Measurements from ENCODE around the gene MRPS34.
A peak's percentile ranks its signal among the peaks of the same experiment; 100 is the strongest.

Gene MRPS34

DNA sequence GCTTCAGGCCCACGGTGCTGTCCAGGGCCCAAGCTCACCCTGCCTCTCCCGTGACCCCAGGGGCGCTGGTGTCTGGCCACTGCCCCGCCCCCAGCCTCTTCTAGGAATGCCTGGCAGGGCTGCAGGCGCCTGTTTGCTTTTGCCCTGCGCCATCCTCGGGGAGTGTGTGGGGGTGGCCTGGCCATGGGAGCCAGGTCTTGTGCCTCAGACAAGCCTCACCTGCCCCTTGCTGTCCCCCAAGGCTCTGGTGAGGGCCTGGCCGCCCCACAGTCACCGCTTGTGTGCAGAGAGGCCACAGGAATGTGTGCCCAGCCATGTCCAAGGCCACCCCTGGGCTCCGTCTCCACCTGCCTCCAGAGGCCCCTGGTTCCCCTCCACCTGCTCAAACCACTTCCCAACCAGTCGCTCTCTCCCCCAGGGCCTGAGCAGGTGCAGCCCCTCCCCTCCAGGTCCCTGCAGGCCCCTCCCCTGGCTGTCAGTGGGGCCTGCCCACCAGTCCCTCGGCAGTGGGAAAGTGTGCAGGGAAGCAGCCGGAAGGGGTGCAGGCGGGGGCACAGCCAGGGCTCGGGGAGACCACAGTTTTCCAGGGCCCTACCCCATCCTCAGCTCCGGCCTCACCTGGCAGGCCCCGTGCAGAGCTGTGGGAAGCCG, 21.4 kb upstream of the MRPS34 start:
- DNase-seq (ENCODE audit: low read depth) = no peak

GRCh38 chr16:1793578-1794220, 20.8 kb upstream of the MRPS34 start, which contains the start of gene IGFALS:
IGFALS (minus strand) TSS chr16:1793705; CDS start chr16:1793652, 53 bp downstream.
- no peak for DNase-seq (ENCODE audit: low read depth)

GRCh38 chr16:1792836-1793577, 20.1 kb upstream of the MRPS34 start:
- DNase-seq (ENCODE audit: low read depth) = no peak

DNA sequence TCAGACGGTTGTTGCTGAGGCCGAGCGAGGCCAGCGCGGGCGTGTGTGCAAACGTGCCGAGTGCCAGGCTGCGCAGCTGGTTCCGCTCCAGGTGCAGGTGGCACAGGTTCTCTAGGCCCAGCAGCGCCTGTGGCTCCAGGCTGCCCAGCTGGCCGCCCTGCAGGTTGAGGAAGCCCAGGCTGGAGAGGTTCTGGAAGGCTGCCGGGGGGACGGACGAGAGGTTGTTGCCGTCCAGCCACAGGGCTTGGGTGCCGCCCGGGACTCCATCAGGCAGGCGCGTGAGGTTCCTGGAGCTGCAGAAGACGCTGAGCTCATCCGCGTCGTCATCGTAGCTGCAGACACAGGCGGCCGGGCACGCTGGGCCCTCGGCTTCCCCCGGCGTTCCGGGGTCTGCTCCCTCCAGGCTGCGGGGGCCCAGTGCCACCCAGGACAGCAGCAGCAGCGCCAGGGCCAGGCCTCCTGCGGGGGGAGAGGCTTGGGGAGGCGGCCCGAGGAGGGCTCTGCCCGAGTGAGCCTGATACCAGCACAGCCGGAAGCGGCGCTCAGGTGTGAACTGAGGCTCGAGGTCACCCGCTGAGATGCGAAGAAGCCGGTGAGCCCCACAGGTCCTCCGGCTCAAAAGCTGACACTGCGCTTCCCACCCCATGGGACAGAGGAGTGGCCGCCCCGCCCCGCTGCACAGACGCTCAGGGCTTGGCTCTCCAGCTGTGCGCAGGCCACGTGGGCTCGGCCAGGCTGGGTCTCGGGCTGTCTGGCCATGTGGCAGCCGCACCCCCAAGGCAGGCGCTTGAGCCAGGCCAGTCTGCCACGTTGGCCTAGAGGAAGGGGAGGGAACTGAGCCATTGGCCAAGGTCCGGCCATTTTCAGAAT, 19.2 kb upstream of the MRPS34 start:
- no peak for DNase-seq (ENCODE audit: low read depth)

- no peak for DNase-seq (ENCODE audit: low read depth)
Measured at GRCh38 chr16:1791256-1791942, 18.5 kb upstream of the MRPS34 start.

DNA sequence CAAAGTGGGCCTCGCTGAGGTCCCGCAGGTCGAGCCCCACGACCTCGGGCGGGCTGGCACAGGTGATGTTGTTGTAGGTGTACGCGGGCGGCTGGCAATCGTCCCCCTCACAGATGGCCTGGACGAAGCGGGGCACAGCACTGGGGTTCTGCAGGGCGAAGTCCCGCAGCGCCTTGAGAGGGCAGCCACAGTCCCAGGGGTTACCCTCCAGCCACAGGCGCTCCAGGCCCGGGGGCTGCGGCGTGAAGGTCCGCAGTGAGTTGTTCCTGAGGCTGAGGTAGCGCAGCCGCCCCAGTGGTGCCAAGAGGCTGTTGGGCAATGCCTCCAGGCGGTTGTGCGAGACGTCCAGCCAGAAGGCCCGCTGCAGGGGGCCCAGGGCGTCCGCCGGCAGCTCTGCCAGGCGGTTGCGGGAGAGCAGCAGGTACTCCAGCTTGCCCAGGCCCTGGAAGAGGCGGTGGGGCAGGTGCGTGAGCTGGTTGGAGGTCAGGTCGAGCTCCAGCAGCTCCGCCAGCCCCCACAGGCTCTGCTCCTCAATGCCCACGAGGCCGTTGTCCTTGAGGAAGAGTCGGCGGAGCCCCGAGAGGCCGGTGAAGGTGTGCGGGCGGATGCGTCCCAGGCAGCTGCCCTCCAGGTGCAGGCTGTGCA, 17.8 kb upstream of the MRPS34 start:
- DNase-seq (ENCODE audit: low read depth) = no peak

DNA sequence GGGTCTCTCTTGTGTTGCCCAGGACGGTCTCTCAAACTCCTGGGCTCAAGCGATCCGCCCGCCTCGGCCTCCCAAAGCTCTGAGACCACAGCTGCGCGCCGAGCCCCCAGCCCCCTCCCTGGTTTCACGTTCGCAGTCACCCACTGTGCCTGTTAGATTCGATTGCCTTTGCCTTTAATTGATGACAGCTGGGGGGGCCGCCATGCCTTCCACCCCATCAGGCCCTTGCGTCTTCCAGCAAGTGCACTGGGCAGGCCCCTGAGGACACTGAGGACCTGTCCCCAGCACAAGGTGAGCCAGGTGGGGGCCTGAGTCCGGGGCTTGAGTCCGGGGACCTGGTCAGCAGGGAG, 17.3 kb upstream of the MRPS34 start:
- no peak for DNase-seq (ENCODE audit: low read depth)

- DNase-seq (ENCODE audit: low read depth) = no peak
Measured at GRCh38 chr16:1789643-1790045, 16.7 kb upstream of the MRPS34 start.

GRCh38 chr16:1788708-1789100, 15.8 kb upstream of the MRPS34 start:
- no peak for DNase-seq (ENCODE audit: low read depth)

GRCh38 chr16:1788095-1788707, 15.3 kb upstream of the MRPS34 start:
- no peak for DNase-seq (ENCODE audit: low read depth)

- DNase-seq (ENCODE audit: low read depth) = no peak
Measured at GRCh38 chr16:1787322-1788094, 14.6 kb upstream of the MRPS34 start.

DNA sequence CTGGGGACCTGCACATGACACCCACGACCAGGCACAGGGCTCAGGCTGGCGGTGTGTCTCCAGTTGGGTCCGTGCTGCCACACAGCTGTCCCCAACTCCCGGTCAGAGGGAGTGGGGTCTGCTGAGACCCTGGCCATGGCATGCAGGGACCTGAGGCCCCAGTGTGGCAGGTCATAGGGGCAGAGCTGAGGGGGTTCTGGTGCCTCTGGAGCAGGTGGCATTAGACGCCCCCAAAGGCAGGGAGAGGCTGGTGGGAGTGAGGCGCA, 14.1 kb upstream of the MRPS34 start:
- DNase-seq (ENCODE audit: low read depth) = no peak

DNA sequence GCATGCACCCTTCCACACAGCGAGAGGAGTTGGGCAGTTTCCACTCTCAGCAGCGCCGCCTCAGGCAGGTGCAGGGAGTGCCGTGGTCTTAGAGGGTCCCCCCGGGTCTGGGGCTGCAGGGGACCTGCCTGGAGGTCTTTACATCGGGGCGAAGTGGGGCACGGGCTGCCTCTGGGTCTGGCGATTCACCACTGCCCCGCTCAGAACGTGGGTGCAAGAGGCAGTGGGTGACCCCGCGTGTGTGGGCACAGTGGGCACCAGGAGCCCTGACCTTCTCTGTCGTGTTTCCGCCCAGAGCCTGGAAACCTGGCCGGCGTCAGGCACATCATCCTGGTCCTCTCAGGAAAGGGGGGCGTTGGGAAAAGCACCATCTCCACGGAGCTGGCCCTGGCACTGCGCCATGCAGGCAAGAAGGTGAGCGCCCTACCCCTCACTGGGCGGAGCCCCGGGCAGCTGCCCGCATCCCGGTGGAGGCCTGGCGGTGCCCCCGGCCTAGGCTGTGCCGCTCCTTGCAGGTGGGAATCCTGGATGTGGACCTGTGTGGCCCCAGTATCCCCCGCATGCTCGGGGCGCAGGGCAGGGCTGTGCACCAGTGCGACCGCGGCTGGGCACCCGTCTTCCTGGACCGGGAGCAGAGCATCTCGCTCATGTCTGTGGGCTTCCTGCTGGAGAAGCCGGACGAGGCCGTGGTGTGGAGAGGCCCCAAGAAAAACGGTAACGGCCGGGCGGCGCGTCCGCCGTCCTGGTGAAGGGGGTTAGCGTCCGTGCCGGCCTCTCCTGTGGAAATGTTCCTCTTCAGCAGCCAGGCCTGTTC, 13.5 kb upstream of the MRPS34 start:
- no peak for DNase-seq (ENCODE audit: low read depth)

DNA sequence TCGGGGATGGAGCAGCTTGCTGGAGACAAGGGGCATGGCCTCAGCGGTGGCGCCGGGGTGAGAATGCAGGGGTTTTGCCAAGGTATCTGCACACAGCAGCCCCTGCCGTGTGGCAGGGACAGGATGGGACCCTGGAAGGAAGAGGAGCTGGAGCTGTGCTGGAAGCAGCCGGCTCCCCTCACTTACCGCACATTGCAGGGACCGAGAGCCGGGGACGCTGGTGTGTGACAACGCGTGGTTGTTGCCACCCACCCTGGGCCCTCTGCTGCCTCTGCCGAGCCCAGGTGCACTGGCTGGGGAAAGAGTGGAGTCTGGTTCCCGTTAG, 12.9 kb upstream of the MRPS34 start:
- no peak for DNase-seq (ENCODE audit: low read depth)

DNA sequence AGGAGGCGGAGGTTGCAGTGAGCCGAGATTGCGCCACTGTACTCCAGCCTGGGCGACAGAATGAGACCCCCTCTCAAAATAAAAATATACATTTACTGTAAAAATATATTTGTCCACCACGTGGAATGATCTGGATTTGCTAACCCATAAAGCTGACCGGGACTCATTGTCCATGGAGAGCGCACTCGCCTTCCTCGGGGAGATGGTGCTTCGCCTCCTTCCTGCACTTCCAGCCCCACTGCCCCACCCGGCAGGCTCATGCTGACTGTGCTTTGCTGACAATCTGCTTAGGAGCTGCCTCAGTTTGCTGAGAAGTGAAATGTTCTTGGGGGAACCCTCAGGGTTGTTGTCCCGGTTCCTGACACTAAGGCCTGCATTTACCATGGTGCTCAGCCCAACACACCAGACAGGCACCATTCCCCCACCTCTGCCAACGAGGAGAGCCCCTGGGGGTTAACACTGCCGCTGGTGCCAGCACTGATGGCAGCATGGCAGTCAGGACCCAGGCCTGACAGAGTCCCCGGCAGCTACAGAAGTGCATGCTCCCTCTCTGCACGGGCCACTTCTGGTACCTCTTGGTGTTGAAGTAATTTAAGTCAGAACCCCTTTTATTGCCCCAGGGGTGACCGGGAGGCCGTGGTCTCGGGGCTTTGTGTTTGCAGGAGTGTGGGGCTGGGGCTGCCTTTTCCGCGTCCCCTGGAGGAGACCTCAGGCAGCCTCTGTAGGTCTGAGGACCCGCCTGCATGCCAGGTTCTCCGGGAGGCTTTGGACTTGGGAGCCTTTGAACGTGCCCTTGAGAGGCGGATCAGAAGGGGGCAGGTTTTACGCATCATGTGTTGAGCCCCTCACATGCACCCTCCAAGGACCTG, 12.3 kb upstream of the MRPS34 start:
- no peak for DNase-seq (ENCODE audit: low read depth)

GRCh38 chr16:1782408-1783264, 9.7 kb upstream of the MRPS34 start, which contains the start of the genes NUBP2 and SPSB3:
NUBP2 (plus strand) TSS chr16:1782960; CDS start chr16:1783021, 61 bp downstream.
SPSB3 (minus strand) TSS chr16:1782571; CDS start chr16:1781483, 1,088 bp downstream.
- DNase-seq (ENCODE audit: low read depth) = peak; percentile 100

GRCh38 chr16:1781758-1782407, 8.9 kb upstream of the MRPS34 start:
- DNase-seq (ENCODE audit: low read depth) = peak; percentile 42

Measured in EH (cell line).